GM19324 (cell line): ENCODE measurements around the gene UTP4.
"Not testable (repeated sequence)": the region's sequence is repeated elsewhere in the genome, so short reads cannot be mapped to it uniquely, and the experiment has no call there.

Source experiments
- ATAC-seq: cut with Tn5 transposase; IDR thresholded peaks from one replicate; pipeline ENCODE4 v1.9.1; 2021; ENCODE audit warnings: mild to moderate bottlenecking, moderate library complexity; ENCODE audit not compliant: unreplicated experiment, low FRiP score

UTP4 gene

GRCh38 chr16:69109486-69110270, 22.8 kb upstream of the UTP4 start:
- ATAC-seq = no peak

- no peak for ATAC-seq
Measured at GRCh38 chr16:69110406-69110805, 22.0 kb upstream of the UTP4 start.

GRCh38 chr16:69111216-69111875, 21.1 kb upstream of the UTP4 start:
- no peak for ATAC-seq

GRCh38 chr16:69111876-69112230, 20.6 kb upstream of the UTP4 start:
- no peak for ATAC-seq

GRCh38 chr16:69112285-69113129, 19.9 kb upstream of the UTP4 start:
- ATAC-seq = peak; percentile 54

GRCh38 chr16:69113216-69113615, 19.2 kb upstream of the UTP4 start:
- peak; percentile 16 for ATAC-seq

- no peak for ATAC-seq
Measured at GRCh38 chr16:69114346-69114975, 18.0 kb upstream of the UTP4 start.

- ATAC-seq = no peak
Measured at GRCh38 chr16:69114976-69115355, 17.5 kb upstream of the UTP4 start.

GRCh38 chr16:69115361-69115760, 17.1 kb upstream of the UTP4 start:
- ATAC-seq = no peak

GRCh38 chr16:69115837-69116236, 16.6 kb upstream of the UTP4 start:
- ATAC-seq = no peak

GRCh38 chr16:69116256-69116875, 16.1 kb upstream of the UTP4 start:
- no peak for ATAC-seq

GRCh38 chr16:69116906-69117305, 15.5 kb upstream of the UTP4 start:
- ATAC-seq = no peak

- no peak for ATAC-seq
Measured at GRCh38 chr16:69118468-69118867, 14.0 kb upstream of the UTP4 start.

- ATAC-seq = no peak
Measured at GRCh38 chr16:69118994-69119393, 13.5 kb upstream of the UTP4 start.

- no peak for ATAC-seq
Measured at GRCh38 chr16:69119536-69119935, 12.9 kb upstream of the UTP4 start.

GRCh38 chr16:69120096-69120664, 12.3 kb upstream of the UTP4 start:
- no peak for ATAC-seq

GRCh38 chr16:69123910-69124309, 8.5 kb upstream of the UTP4 start:
- no peak for ATAC-seq

GRCh38 chr16:69124406-69124805, 8.0 kb upstream of the UTP4 start:
- not testable (repeated sequence) for ATAC-seq

GRCh38 chr16:69124961-69125360, 7.5 kb upstream of the UTP4 start:
- ATAC-seq = not testable (repeated sequence)

- no peak for ATAC-seq
Measured at GRCh38 chr16:69126221-69126620, 6.2 kb upstream of the UTP4 start.
